Measurements from ENCODE around the gene HDHD2.

GRCh38 chr18:47191961-47192360, 41.7 kb upstream of the HDHD2 start:
- TF ChIP-seq POLR2A (IDR thresholded peaks at IDR 0.05) (no peak), CTCF (IDR thresholded peaks at IDR 0.05) (no peak), EP300 (IDR thresholded peaks at IDR 0.05) (no peak)

All from tibial nerve (tissue), 4 donors.